ENCODE data around the gene PCDHB1.

- TF ChIP-seq POLR2A (IDR thresholded peaks at IDR 0.05), result no peak
- TF ChIP-seq CTCF (IDR thresholded peaks at IDR 0.05), result no peak
Measured at GRCh38 chr5:141077826-141078225, 26.7 kb downstream of the PCDHB1 start.
